Ectodermal cell (in vitro differentiated cells): Measurements from ENCODE around the gene TNPO2.
A peak's percentile ranks its signal among the peaks of the same experiment; 100 is the strongest.
"Not testable (repeated sequence)": the region's sequence is repeated elsewhere in the genome, so short reads cannot be mapped to it uniquely, and the experiment has no call there.

ENCODE experiments used
- H3K27ac ChIP-seq: 2 replicates; pipeline ENCODE4 v1.7.0; 2013; ENCODE audit warnings: mild to moderate bottlenecking, low read depth, low read length; ENCODE audit not compliant: insufficient read depth, poor library complexity, severe bottlenecking
- H3K27me3 ChIP-seq: 2 replicates; pipeline ENCODE4 v1.7.0; 2013; ENCODE audit warnings: mild to moderate bottlenecking, low read length; ENCODE audit not compliant: insufficient read depth, control insufficient read depth, poor library complexity, severe bottlenecking
- H3K36me3 ChIP-seq: one replicate; pipeline ENCODE4 v1.7.0; 2013; ENCODE audit warnings: low read length; ENCODE audit not compliant: control insufficient read depth, insufficient read depth
- H3K4me1 ChIP-seq: one replicate; pipeline ENCODE4 v1.7.0; 2013; ENCODE audit warnings: low read length; ENCODE audit not compliant: control insufficient read depth, insufficient read depth
- H3K4me3 ChIP-seq: 2 replicates; pipeline ENCODE4 v1.7.0; 2013; ENCODE audit warnings: low read depth, low read length, control low read depth; ENCODE audit not compliant: insufficient read depth
- H3K9me3 ChIP-seq: 2 replicates; pipeline ENCODE4 v1.7.0; 2013; ENCODE audit warnings: mild to moderate bottlenecking, low read length, moderate library complexity; ENCODE audit not compliant: control insufficient read depth
- WGBS, 2 experiments: methylation state at CpG; one replicate each; pipeline ENCODE4 v1.1.7; 2013; ENCODE audit warnings: missing lambda C conversion rate in 2 of 2; 5-methylcytosine and 5-hydroxymethylcytosine counted together

The TNPO2 gene

DNA sequence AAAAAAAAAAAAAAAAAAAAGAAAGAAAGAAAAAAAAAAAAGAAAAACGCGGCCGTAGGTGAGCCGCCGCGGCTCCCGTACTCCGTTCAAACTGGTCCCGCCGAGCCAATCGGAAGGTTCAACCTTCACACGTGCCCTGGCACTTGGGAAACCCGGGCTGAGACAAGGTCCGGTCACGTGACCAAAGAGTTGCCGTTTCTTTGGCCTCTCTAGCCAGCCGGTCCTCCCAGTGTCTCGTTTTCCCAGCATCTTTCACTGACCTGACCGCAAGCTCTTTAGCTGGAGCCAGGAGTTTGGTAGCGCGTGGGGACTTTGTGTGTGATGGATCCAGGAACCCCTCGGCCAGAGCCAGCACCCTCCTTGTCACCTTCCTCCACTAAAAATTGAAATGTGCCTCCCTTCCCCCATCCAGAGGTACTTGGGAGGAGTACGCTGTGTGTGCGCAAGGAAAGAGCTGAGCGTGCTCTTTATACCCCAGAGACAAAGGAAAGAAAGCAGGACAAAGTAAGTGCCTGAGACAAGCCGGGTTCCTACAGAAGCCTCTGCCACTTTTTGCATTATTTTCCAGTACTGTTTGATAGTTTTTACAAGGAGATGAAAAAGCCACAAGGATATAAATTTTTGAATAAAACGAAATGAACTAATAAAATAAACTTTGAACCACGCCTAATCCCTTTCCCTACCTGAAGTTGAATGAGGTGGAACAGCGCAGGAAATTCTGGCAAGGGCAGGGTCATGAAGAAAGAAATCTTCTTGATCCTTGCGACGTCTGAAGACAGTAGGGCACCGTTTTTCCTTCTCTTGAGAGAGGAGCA is 959 bp downstream of the TNPO2 start:
- H3K27ac ChIP-seq = peak overlapping the region; percentile 86
- no peaks in the 10 kb centered on the region for H3K4me1 ChIP-seq
- H3K27me3 ChIP-seq = no peaks in the 10 kb centered on the region
- no peaks in the 10 kb centered on the region for H3K9me3 ChIP-seq
- peaks cover 8% of the 10 kb centered on the region for H3K36me3 ChIP-seq
- 0% methylated on average over 30 to 32 of the region's 32 CpGs for WGBS, 2 experiments
- peak overlapping the region; percentile 65 for H3K4me3 ChIP-seq

DNA sequence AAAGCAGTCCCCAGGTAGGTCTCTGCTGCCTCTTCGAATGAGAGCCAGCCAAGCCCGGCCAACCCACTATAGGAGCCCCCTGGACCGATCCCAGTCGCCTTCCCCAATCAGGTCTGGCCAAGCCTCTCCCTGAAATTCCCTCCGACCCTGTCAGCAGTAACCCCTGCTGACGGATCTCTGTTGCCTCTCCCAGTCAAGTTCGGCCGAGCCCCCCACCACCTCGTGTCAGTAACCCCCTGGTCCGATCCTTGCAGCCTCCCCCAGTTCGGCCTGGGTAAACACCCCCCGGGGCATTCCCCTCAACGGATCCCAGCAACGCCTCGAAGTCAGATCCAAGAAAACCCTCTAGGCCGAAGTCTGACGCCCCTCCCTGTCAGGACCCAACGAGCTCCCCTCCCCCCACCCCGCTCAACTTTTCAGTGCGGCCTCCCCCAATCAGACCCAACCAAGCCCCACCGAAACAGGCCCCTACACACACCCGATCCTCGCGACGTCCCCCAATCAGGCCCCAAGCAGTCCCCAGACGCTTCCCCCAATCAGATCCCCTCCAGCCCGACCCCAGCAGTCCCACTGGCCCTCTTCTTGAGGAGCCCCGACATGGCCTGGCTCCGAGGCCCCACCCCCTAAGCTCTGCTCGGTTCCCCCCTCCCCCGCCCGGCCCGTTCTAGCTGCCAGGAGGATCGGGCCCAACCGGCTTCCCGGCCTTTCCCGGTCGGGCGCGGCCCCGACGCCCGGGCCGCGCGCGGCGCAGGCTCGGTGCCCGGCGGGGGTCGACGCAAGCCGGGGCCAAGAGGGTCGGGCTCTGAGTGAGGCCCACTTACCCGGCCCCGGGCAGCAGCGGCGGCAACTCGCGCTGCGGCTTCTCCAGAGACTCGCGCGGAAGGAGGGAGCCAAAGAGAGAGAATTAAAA is 1.8 kb downstream of the TNPO2 start:
- Histone ChIP-seq H3K27me3 (no peaks in the 10 kb centered on the region), H3K9me3 (no peaks in the 10 kb centered on the region), H3K4me3 (peak overlapping the region; percentile 65), H3K27ac (peak overlapping the region; percentile 86), H3K4me1 (no peaks in the 10 kb centered on the region), H3K36me3 (peaks cover 8% of the 10 kb centered on the region)
- 1% methylated on average over 63 to 65 of the region's 65 CpGs for WGBS, 2 experiments

- WGBS, 2 experiments = 22% methylated on average over 59 of the region's 59 CpGs
- H3K4me3 ChIP-seq = peak overlapping the region; percentile 65
- H3K27ac ChIP-seq = peak overlapping the region; percentile 86
- no peaks in the 10 kb centered on the region for H3K27me3 ChIP-seq
- peaks cover 15% of the 10 kb centered on the region for H3K36me3 ChIP-seq
- no peaks in the 10 kb centered on the region for H3K9me3 ChIP-seq
- no peaks in the 10 kb centered on the region for H3K4me1 ChIP-seq
These were observed 2.7 kb downstream of the TNPO2 start for GRCh38 chr19:12720851-12721655.

- H3K27me3 ChIP-seq = no peaks in the 10 kb centered on the region
- H3K4me1 ChIP-seq = no peaks in the 10 kb centered on the region
- H3K27ac ChIP-seq = no peak overlapping the region
- no peaks in the 10 kb centered on the region for H3K9me3 ChIP-seq
- H3K36me3 ChIP-seq = peaks cover 18% of the 10 kb centered on the region
- peak overlapping the region; percentile 65 for H3K4me3 ChIP-seq
- WGBS, 2 experiments = 93 to 96% methylated on average over 10 of the region's 10 CpGs
These were observed 3.4 kb downstream of the TNPO2 start for GRCh38 chr19:12720296-12720695.

GRCh38 chr19:12715929-12716328 is 7.8 kb downstream of the TNPO2 start:
- Histone ChIP-seq H3K4me3 (no peak overlapping the region), H3K36me3 (peaks cover 48% of the 10 kb centered on the region), H3K9me3 (no peaks in the 10 kb centered on the region), H3K27ac (no peak overlapping the region), H3K4me1 (no peaks in the 10 kb centered on the region), H3K27me3 (no peaks in the 10 kb centered on the region)
- WGBS, 2 experiments = 96 to 100% methylated on average over 3 of the region's 3 CpGs

DNA sequence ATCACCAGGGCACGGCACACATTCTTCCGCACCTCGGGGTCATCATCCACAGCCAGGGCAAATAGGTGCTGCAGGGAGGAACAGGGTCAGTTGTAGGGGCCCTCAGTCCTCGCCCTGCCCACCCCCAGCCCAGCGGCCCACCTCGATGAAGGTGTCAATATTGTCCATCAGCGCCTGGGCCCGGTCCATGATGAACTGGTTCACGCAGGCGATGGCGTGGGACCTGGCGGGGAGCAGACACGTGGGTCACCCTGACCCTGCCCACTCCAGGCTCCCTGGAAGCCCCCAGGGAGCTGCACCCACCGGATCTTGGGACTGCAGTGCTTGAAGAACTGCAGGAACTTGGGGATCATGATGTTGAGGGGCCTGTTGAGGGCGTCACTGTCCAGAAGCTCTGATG is 8.6 kb downstream of the TNPO2 start:
- H3K4me3 ChIP-seq = no peak overlapping the region
- H3K27ac ChIP-seq = no peak overlapping the region
- 96 to 97% methylated on average over 15 of the region's 15 CpGs for WGBS, 2 experiments
- peaks cover 55% of the 10 kb centered on the region for H3K36me3 ChIP-seq
- no peaks in the 10 kb centered on the region for H3K27me3 ChIP-seq
- no peaks in the 10 kb centered on the region for H3K9me3 ChIP-seq
- H3K4me1 ChIP-seq = no peaks in the 10 kb centered on the region

GRCh38 chr19:12713304-12713703 is 10.4 kb downstream of the TNPO2 start:
- H3K27me3 ChIP-seq, H3K9me3 ChIP-seq, H3K27ac ChIP-seq, H3K4me1 ChIP-seq, H3K4me3 ChIP-seq: not testable (repeated sequence)
- peaks cover 65% of the 10 kb centered on the region for H3K36me3 ChIP-seq
- WGBS, 2 experiments = 93 to 95% methylated on average over 9 of the region's 9 CpGs

DNA sequence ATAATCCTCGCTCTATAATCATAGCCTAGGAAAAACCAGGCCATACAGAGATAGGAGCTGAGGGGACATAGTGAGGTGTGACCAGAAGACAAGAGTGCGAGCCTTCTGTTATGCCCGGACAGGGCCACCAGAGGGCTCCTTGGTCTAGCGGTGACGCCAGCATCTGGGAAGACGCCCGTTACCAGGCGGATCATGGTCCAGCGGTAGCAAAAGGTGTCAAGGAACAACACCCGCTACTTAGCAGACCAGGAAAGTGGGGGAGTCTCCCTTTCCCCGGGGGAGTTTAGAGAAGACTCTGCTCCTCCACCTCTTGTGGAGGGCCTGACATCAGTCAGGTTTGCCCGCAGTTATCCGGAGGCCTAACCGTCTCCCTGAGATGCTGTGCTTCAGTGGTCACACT is 11.7 kb downstream of the TNPO2 start:
- not testable (repeated sequence) for H3K9me3 ChIP-seq, H3K27me3 ChIP-seq, H3K27ac ChIP-seq, H3K4me1 ChIP-seq, H3K4me3 ChIP-seq
- 75 to 76% methylated on average over 12 to 13 of the region's 14 CpGs for WGBS, 2 experiments
- H3K36me3 ChIP-seq = peaks cover 65% of the 10 kb centered on the region

DNA sequence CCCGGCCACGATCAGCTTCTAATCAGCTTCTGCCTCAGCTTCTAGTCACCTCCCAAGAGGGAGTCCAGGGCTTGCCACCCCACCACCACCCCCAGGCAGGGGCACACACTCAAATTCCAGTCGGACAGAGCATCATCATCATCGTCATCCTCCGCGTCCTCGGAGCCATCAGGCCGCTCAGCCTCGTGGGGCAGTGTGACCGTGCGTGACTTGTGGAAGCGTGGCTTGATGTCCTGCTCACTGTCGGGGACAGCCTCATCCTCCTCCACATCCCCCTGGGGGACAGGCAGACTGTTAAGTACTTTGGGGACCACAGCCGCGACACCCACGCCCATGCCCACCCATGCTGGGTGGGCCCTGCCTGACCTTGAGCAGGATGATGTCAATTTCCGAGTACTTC is 12.5 kb downstream of the TNPO2 start:
- H3K4me1 ChIP-seq = no peaks in the 10 kb centered on the region
- no peak overlapping the region for H3K27ac ChIP-seq
- H3K9me3 ChIP-seq = no peaks in the 10 kb centered on the region
- no peaks in the 10 kb centered on the region for H3K27me3 ChIP-seq
- WGBS, 2 experiments = 96 to 97% methylated on average over 17 of the region's 17 CpGs
- peaks cover 66% of the 10 kb centered on the region for H3K36me3 ChIP-seq
- H3K4me3 ChIP-seq = no peak overlapping the region
